NCI-H2107 treated with DMSO at 0.1 percent for 48 hours (cell line): ENCODE measurements around the gene PEX14.

Experiments used
- DNase-seq: peaks from one replicate; lab custom pipeline; 2025; ENCODE audit not compliant: unreplicated experiment; lab: John Stamatoyannopoulos, UW

PEX14 gene

GRCh38 chr1:10631121-10631810, 156.5 kb downstream of the PEX14 start:
- DNase-seq = peak; percentile 22

- DNase-seq = peak; percentile 26
Observed at GRCh38 chr1:10631811-10632593, 157.3 kb downstream of the PEX14 start.

- no peak for DNase-seq
Observed at GRCh38 chr1:10632691-10633090, 157.9 kb downstream of the PEX14 start.

- DNase-seq = no peak
Observed at GRCh38 chr1:10633416-10633815, 158.7 kb downstream of the PEX14 start.

GRCh38 chr1:10634075-10634427, 159.3 kb downstream of the PEX14 start:
- DNase-seq = no peak

- DNase-seq = no peak
Observed at GRCh38 chr1:10634428-10635084, 159.8 kb downstream of the PEX14 start.

GRCh38 chr1:10635085-10635896, 160.5 kb downstream of the PEX14 start:
- DNase-seq = no peak

- no peak for DNase-seq
Observed at GRCh38 chr1:10635992-10636391, 161.2 kb downstream of the PEX14 start.

GRCh38 chr1:10637400-10637799, 162.7 kb downstream of the PEX14 start:
- no peak for DNase-seq

- DNase-seq = no peak
Observed at GRCh38 chr1:10637834-10638558, 163.2 kb downstream of the PEX14 start.

GRCh38 chr1:10638559-10639005, 163.8 kb downstream of the PEX14 start:
- DNase-seq = no peak

GRCh38 chr1:10639011-10639774, 164.4 kb downstream of the PEX14 start:
- no peak for DNase-seq

- no peak for DNase-seq
Observed at GRCh38 chr1:10639775-10640578, 165.2 kb downstream of the PEX14 start.

- DNase-seq = no peak
Observed at GRCh38 chr1:10640843-10641553, 166.2 kb downstream of the PEX14 start.

- no peak for DNase-seq
Observed at GRCh38 chr1:10641976-10642375, 167.2 kb downstream of the PEX14 start.

- DNase-seq = no peak
Observed at GRCh38 chr1:10642403-10643080, 167.8 kb downstream of the PEX14 start.

- peak; percentile 27 for DNase-seq
Observed at GRCh38 chr1:10643607-10644306, 169.0 kb downstream of the PEX14 start.
